Measurements from ENCODE around the gene TSTD1. TPM values are rescaled to one million over a fixed set of nuclear protein-coding genes. Genes with fewer than 3 reads are reported as not detected.

Gene TSTD1
- total RNA-seq, 1 experiment from 2014 or later, result 74.5 TPM

- no peak for TF ChIP-seq ARID4B (CRISPR knock-in tag; IDR thresholded peaks at IDR 0.05; ENCODE audit: borderline replicate concordance)
- no peak for TF ChIP-seq PRRX2 (CRISPR knock-in tag; IDR thresholded peaks at IDR 0.05)
- no peak for TF ChIP-seq FOXP1 (CRISPR knock-in tag; IDR thresholded peaks at IDR 0.05; ENCODE audit: borderline replicate concordance)
- no peak for TF ChIP-seq TEAD4 (CRISPR knock-in tag; IDR thresholded peaks at IDR 0.05)
- no peak for TF ChIP-seq ESRRA (CRISPR knock-in tag; IDR thresholded peaks at IDR 0.05; ENCODE audit: borderline replicate concordance)
Observed at GRCh38 chr1:161073474-161074121, 34.8 kb upstream of the TSTD1 start (continued).

- ChIA-PET CTCF (interaction anchor here (0.5 to 4.1 kb wide), 7 partner anchors 11 to 475 kb away, joined by 5 to 109 read pairs (median 6); partner anchors contain the start of genes KLHDC9 and NECTIN4), POLR2A (no interaction called here)
- H3K9me3 Mint-ChIP-seq, result no peaks in the 10 kb centered on the region
- no peak overlapping the region for H3K4me3 Mint-ChIP-seq
- H3K27me3 Mint-ChIP-seq (ENCODE audit: low read depth), result no peaks in the 10 kb centered on the region
- peaks cover 21% of the 10 kb centered on the region for H3K4me1 Mint-ChIP-seq
- DNase-seq (ENCODE audit: low spot score) (no peak), ATAC-seq (no peak)
- no peak overlapping the region for H3K27ac Mint-ChIP-seq
- H3K36me3 Mint-ChIP-seq, result no peaks in the 10 kb centered on the region
- TF ChIP-seq STAT6 (CRISPR knock-in tag; conservative IDR thresholded peaks at IDR 0.05; ENCODE audit: low read depth) (no peak), FOXP4 (CRISPR knock-in tag; IDR thresholded peaks at IDR 0.05) (no peak), AFF4 (CRISPR knock-in tag; IDR thresholded peaks at IDR 0.05; ENCODE audit: borderline replicate concordance) (no peak), ATF2 (CRISPR knock-in tag; IDR thresholded peaks at IDR 0.05; ENCODE audit: borderline replicate concordance, low read depth) (no peak), E2F1 (CRISPR knock-in tag; IDR thresholded peaks at IDR 0.05) (no peak), CREB1 (CRISPR knock-in tag; IDR thresholded peaks at IDR 0.05) (no peak), E2F4 (CRISPR knock-in tag; IDR thresholded peaks at IDR 0.05; ENCODE audit: borderline replicate concordance, low read depth) (no peak), ZNF423 (CRISPR knock-in tag; IDR thresholded peaks at IDR 0.05) (no peak), ZNF416 (CRISPR knock-in tag; IDR thresholded peaks at IDR 0.05) (no peak), CDX4 (CRISPR knock-in tag; IDR thresholded peaks at IDR 0.05; ENCODE audit: borderline replicate concordance) (no peak), ZNF232 (CRISPR knock-in tag; IDR thresholded peaks at IDR 0.05) (no peak)
Observed at GRCh38 chr1:161072751-161073449, 34.1 kb upstream of the TSTD1 start.

Data from WTC11 (cell line).